HG02588 (cell line): ENCODE measurements around the gene CDH6.
"Not testable (repeated sequence)": the region's sequence is repeated elsewhere in the genome, so short reads cannot be mapped to it uniquely, and the experiment has no call there.

Experiments
- ATAC-seq: cut with Tn5 transposase; IDR thresholded peaks from one replicate; pipeline ENCODE4 v1.9.1; 2021; ENCODE audit warnings: mild to moderate bottlenecking, moderate library complexity; ENCODE audit not compliant: unreplicated experiment

The CDH6 gene

GRCh38 chr5:31322946-31323345, 129.5 kb downstream of the CDH6 start:
- ATAC-seq = no peak

DNA sequence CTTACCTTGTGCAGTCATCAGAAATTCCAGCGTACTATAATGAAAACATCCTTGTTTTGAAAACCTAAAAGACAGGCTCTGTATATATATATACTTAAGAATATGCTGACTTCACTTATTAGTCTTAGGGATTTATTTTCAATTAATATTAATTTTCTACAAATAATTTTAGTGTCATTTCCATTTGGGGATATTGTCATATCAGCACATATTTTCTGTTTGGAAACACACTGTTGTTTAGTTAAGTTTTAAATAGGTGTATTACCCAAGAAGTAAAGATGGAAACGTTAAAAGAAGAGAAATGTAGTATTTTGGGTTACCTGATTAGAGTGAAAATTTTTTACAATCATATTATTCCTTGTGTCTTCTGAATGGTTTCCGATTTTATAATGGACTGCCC, 131.4 kb downstream of the CDH6 start:
- no peak for ATAC-seq

DNA sequence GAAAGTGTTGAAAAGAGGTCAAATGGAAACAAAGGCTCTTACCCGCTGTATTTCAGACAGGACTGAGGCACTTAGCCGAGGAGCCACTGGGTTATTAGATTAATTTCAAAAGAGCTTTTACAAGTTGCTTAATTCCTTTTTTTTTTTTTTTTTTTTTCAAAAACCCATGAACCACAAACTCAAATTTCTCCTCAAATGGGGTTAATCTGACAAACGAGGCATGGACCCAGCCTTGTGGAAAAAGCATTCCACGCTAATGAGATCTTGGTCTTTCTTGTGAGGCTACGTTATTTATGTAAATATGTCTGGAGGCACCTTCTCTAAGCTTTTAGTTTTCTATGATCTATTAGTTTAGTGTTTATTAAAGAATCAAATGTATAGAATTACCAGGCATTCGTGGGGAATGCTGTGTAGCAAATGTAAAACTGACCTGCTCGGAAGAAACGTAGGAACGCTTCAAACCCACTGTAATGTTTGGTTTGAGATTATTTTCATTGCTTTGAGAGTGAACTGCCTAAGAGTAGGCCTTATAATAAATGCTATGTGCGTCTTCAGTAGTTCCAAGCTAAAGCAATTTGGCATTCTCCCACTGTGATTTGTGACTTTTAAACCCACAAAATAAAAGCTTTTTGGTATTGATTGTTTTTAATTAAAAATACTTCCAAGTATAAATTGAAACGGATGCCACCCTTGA, 134.7 kb downstream of the CDH6 start:
- ATAC-seq = no peak

- no peak for ATAC-seq
Measured at GRCh38 chr5:31329715-31330114, 136.2 kb downstream of the CDH6 start.

DNA sequence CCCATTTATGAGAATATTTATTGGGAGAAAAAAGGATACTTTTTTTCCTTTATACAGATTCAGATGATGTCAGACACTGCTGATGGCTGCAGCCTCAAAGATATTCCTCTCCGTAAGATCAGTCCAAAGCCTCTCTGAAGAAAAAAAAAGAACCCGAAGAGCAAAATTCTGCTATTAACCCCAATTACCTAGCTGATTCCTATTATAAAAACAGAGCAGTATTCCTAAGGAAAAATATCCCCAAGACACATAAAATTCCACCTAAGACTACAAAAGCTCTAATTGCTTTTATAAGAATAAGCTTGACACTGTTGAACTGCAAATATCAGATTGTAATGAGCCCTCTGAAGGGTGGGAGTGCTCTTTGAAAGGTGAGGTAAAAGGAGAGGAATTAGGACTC, 138.7 kb downstream of the CDH6 start:
- ATAC-seq = no peak

DNA sequence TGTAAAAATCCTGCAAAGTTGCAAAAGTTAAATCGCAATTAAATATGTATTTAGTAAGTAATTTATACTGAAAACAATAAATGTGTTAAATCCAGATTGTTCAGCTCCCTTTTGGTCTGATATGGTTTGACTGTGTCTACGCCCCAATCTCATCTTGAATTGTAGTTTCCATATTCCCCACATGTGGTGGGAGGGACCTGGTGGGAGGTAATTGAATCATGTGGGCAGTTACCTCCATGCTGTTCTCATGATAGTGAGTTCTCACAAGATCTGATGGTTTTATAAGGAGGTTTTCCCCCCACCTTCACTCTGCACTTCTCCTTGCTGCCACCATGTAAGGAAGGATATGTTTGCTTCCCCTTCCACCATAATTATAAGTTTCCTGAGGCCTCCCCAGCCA, 140.0 kb downstream of the CDH6 start:
- ATAC-seq = no peak

- no peak for ATAC-seq
Measured at GRCh38 chr5:31334061-31334860, 140.8 kb downstream of the CDH6 start.

DNA sequence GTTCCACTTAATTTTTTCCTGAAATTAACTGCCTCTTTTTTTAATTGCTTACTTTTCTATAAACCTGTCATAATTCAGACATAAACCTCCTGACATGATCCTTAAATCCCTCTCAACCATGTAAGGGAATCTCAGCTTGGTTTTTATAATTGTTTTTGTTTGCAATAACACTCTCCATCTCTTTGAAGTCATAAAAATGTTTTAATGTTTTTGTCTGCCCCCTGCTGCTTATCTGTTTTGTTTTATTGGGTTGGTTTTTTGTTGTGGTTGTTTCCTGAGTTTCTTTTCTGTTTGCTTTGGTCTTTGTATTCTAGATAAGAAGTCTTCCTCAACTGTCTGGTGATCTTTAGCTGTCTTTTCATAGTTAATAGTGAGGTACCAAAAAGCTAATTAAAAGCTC, 142.0 kb downstream of the CDH6 start:
- ATAC-seq = no peak

DNA sequence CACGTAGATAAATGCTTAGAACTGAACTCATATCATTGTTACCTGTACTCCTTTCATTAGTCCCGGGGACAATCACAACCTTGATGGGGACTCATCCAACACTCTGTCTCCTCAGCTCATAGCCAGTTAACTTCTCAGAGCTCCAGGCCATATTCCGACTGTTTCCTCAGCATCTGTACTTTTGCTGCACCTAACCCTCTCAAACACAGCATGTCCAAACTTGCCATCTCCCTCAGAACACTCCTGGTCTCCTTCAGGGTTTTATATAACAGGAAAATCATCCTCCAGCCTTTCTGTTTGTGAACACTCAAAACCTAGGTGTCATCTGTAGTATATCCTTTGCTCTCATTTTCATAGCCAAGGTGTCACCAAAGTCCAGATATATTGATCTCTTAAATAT, 150.5 kb downstream of the CDH6 start:
- no peak for ATAC-seq

- ATAC-seq = no peak
Measured at GRCh38 chr5:31346896-31347551, 153.5 kb downstream of the CDH6 start.

GRCh38 chr5:31347552-31347905, 154.0 kb downstream of the CDH6 start:
- ATAC-seq = no peak

DNA sequence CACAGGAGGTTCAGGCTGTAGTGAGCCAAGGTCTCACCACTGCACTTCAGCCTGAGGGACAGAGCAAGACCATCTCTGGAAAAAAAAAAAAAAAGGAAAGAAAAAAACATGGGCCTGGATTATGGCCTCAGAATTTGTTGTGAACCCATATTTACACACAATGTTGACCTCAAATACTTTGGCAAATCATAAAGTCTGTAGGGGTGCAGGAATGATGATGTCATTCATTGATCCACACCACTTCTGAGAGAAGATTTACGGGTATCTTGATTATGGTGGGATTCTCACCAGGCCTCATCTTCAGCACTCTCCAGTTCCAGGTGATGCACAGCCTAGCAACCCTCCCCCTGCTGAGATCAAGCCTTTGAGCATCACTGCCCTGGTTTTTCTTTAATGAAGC, 156.9 kb downstream of the CDH6 start:
- ATAC-seq = no peak

- no peak for ATAC-seq
Measured at GRCh38 chr5:31355337-31355736, 161.9 kb downstream of the CDH6 start.

DNA sequence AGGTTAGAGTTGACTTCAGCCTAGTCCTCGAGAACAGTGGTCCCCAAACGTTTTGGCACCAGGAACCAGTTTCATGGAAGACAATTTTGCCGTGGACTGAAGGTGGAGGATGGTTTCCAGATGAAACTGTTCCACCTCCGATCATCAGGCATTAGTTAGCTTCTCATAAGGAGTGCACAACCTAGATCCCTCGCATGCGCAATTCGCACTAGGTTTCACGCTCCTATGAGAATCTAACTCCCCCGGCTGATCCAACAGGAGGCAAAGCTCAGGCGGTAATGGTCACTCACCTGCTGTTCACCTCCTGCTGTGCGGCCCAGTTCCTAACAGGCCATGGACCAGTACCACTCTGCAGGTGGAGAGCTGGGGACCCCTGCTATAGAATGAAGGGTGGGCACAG, 163.6 kb downstream of the CDH6 start:
- ATAC-seq = no peak

GRCh38 chr5:31359839-31360238, 166.4 kb downstream of the CDH6 start:
- ATAC-seq = no peak

DNA sequence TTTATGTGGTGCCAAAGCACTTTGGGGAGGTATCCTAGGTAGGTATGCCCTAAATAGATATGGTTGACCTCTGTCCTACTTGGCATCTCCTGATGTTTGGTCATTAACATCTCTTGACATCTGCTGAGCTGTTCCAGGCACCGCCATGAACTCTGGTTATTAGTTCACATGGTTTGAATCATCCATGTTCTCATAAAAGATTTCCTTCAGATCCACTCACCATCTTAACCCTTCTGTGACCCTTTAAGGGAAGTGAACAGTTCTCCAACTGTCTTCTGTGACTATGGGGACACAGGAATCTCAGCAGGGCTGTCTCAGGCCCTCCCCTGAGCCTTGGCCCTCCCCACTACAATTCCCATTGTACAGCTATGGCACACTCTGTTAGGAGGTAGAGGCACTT, 167.7 kb downstream of the CDH6 start:
- no peak for ATAC-seq

- not testable (repeated sequence) for ATAC-seq
Measured at GRCh38 chr5:31361704-31362528, 168.4 kb downstream of the CDH6 start.

GRCh38 chr5:31362529-31362900, 169.0 kb downstream of the CDH6 start:
- no peak for ATAC-seq

- ATAC-seq = no peak
Measured at GRCh38 chr5:31362931-31363568, 169.6 kb downstream of the CDH6 start.

DNA sequence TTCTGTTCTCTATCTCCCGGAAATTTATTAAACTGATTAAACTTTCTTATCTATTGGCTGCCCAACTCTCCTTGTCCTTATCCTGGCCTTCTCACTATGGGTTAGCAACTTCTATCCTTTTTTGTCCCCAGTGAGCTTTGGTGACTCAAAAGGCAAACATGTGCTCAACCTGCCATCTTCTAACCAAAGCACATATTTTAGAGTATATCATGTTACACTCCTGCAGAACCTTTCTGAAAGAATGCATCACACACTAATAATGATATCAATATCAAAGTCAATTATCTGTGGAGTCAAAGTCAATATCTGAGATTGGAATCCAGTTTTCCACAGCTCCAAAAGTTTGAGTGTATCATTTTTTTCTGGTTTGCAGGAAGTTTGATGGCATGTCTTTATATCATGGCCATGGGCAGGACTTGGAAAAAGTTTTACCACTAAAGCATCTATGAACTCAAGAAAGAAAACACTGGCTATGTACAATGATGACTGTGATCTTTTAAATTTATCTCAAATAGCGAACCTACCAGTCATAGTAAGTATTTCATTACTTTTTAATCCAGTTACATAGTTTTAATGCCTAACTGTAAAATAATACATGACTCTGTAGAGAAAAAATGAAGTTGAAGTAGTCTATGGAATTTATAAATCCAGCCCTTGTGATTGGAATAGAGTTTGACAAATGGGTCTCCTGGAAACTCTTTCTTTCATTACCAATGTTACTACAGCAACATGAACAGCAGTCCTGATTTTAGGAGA, 171.6 kb downstream of the CDH6 start:
- no peak for ATAC-seq
